Measurements from ENCODE around the gene CALHM5.

Gene CALHM5

GRCh38 chr6:116518621-116519368 is 7.4 kb downstream of the CALHM5 start:
- Histone ChIP-seq H3K27ac (ENCODE audit: extremely low read depth, low read depth, low read length) (no peak overlapping the region), H3K4me1 (ENCODE audit: control insufficient read depth, insufficient read depth, low read length) (no peaks in the 10 kb centered on the region), H3K9me3 (ENCODE audit: control insufficient read depth, insufficient read depth, low read depth, low read length) (no peaks in the 10 kb centered on the region), H3K36me3 (ENCODE audit: control insufficient read depth in 2 of 2, insufficient read depth in 1 of 2, low read length in 2 of 2) (peaks cover 0 to 15% of the 10 kb centered on the region in 2 experiments; a peak in 1 of 3 replicates), H3K4me3 (ENCODE audit: low read depth, low read length) (no peak overlapping the region)
- 0 out of 2 replicates have a peak, but pooled peaks have one; percentile 47 for TF ChIP-seq TRIM28 (IDR thresholded peaks at IDR 0.05; ENCODE audit: borderline replicate concordance, low read length)
- no peak for TF ChIP-seq ZNF423 (tag by site-specific recombination; IDR thresholded peaks at IDR 0.05)
- no peak for TF ChIP-seq ZNF558 (tag by site-specific recombination; IDR thresholded peaks at IDR 0.05)
- TF ChIP-seq ZNF184 (tag by site-specific recombination; IDR thresholded peaks at IDR 0.05), result no peak
- TF ChIP-seq ZFP69B (tag by site-specific recombination; IDR thresholded peaks at IDR 0.05), result no peak
- peak; percentile 86 for TF ChIP-seq SCRT2 (tag by site-specific recombination; IDR thresholded peaks at IDR 0.05)
- ChIA-PET CTCF (interaction anchor here (1.5 to 1.9 kb wide), 3 partner anchors 14 to 44 kb away, joined by 3 to 7 read pairs (median 6); no protein-coding TSS in a partner anchor), POLR2A (no interaction called here)

DNA sequence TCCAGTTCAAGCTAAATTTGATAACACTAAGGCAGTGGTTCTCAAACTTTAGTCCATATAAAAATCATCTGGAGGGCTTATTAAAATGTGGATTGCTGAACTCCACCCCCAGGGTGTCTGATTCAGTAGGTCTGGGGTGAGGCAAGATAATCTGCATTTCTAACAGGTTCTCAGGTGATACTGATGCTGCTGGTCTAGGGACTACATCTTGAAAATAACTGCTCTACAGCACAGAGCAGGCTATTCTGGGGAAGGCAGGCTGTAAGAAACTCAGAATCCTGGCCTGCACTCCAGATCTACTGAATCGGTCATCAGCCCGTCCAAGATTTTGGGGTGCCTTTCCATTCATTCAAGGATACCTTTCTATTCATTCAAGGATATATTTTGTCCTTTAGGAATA is 11.5 kb downstream of the CALHM5 start:
- ChIA-PET CTCF (interaction anchor here (1.5 to 3.9 kb wide), 5 partner anchors 10 to 254 kb away, joined by 5 to 22 read pairs (median 6); partner anchors contain the start of gene CALHM5), POLR2A (interaction anchor here (0.6 kb wide), 1 partner anchor 565 kb away, joined by 10 read pairs; no protein-coding TSS in a partner anchor)
- no peaks in the 10 kb centered on the region for H3K9me3 ChIP-seq (ENCODE audit: control insufficient read depth, insufficient read depth, low read depth, low read length)
- peaks cover 14% of the 10 kb centered on the region for H3K4me1 ChIP-seq (ENCODE audit: control insufficient read depth, insufficient read depth, low read length)
- H3K4me3 ChIP-seq (ENCODE audit: low read depth, low read length), result no peak overlapping the region
- no peak overlapping the region for H3K27ac ChIP-seq (ENCODE audit: extremely low read depth, low read depth, low read length)
- no peak for TF ChIP-seq PRDM4 (tag by site-specific recombination; IDR thresholded peaks at IDR 0.05)
- TF ChIP-seq ZNF530 (tag by site-specific recombination; IDR thresholded peaks at IDR 0.05; ENCODE audit: low read depth), result no peak
- no peak for TF ChIP-seq KLF9 (tag by site-specific recombination; IDR thresholded peaks at IDR 0.05; ENCODE audit: low read depth)
- TF ChIP-seq ZNF391 (tag by site-specific recombination; IDR thresholded peaks at IDR 0.05; ENCODE audit: borderline replicate concordance, low read depth), result no peak
- TF ChIP-seq ZNF335 (tag by site-specific recombination; conservative IDR thresholded peaks at IDR 0.05), result no peak
- no peak for TF ChIP-seq KLF7 (tag by site-specific recombination; IDR thresholded peaks at IDR 0.05; ENCODE audit: borderline replicate concordance)
- no peak for TF ChIP-seq ZFHX2 (tag by site-specific recombination; conservative IDR thresholded peaks at IDR 0.05)
- H3K36me3 ChIP-seq (ENCODE audit: control insufficient read depth in 2 of 2, insufficient read depth in 1 of 2, low read length in 2 of 2), result no peaks in the 10 kb centered on the region

DNA sequence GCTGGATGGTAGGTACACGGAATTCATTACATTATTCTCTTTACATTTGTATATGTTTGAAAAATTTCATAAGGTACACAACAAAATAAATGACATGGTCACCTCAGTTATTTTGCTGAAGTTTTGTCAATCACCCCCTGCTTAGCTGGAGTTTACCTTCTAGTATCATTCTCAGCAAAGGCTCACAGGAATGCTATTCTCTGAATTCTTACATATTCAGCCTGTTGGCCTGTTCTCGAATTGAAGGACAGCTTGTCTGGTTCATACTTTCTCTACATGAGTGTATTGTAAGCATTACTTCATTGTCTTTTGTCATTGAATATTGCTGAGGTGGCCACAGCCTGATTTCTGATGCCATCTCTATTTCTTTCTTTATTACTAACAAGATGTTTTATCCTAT is 12.8 kb downstream of the CALHM5 start:
- no peaks in the 10 kb centered on the region for H3K9me3 ChIP-seq (ENCODE audit: control insufficient read depth, insufficient read depth, low read depth, low read length)

More for the DNA sequence above, 12.8 kb downstream of the CALHM5 start:
- TF ChIP-seq, protein P1, sequence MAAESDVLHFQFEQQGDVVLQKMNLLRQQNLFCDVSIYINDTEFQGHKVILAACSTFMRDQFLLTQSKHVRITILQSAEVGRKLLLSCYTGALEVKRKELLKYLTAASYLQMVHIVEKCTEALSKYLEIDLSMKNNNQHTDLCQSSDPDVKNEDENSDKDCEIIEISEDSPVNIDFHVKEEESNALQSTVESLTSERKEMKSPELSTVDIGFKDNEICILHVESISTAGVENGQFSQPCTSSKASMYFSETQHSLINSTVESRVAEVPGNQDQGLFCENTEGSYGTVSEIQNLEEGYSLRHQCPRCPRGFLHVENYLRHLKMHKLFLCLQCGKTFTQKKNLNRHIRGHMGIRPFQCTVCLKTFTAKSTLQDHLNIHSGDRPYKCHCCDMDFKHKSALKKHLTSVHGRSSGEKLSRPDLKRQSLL (tag by site-specific recombination; IDR thresholded peaks at IDR 0.05), result no peak
- TF ChIP-seq ZNF274 (IDR thresholded peaks at IDR 0.05; ENCODE audit: low read length), result no peak
- no peak for TF ChIP-seq ZNF274 (tag by site-specific recombination; IDR thresholded peaks at IDR 0.05; ENCODE audit: borderline replicate concordance)
- TF ChIP-seq BCL11B (tag by site-specific recombination; IDR thresholded peaks at IDR 0.05; ENCODE audit: low read depth), result no peak
- TF ChIP-seq SP2 (tag by site-specific recombination; IDR thresholded peaks at IDR 0.05), result no peak
- Histone ChIP-seq H3K27ac (ENCODE audit: extremely low read depth, low read depth, low read length) (no peak overlapping the region), H3K36me3 (ENCODE audit: control insufficient read depth in 2 of 2, insufficient read depth in 1 of 2, low read length in 2 of 2) (no peaks in the 10 kb centered on the region), H3K4me1 (ENCODE audit: control insufficient read depth, insufficient read depth, low read length) (peaks cover 26% of the 10 kb centered on the region), H3K4me3 (ENCODE audit: low read depth, low read length) (no peak overlapping the region)
- CTCF ChIA-PET, result interaction anchor here (0.6 to 3.9 kb wide), 6 partner anchors 9 to 236 kb away, joined by 3 to 22 read pairs (median 6); partner anchors contain the start of gene CALHM5
- POLR2A ChIA-PET, result no interaction called here
